GM15510 (cell line): ENCODE data around the gene KCNN1.

ENCODE experiments used
- POLR2A ChIP-seq: IDR thresholded peaks from 3 replicates; pipeline ENCODE4 v1.6.1; 2011; ENCODE audit warnings: borderline replicate concordance; ENCODE audit not compliant: insufficient read length; ENCODE audit errors: extremely low read depth

KCNN1 gene

DNA sequence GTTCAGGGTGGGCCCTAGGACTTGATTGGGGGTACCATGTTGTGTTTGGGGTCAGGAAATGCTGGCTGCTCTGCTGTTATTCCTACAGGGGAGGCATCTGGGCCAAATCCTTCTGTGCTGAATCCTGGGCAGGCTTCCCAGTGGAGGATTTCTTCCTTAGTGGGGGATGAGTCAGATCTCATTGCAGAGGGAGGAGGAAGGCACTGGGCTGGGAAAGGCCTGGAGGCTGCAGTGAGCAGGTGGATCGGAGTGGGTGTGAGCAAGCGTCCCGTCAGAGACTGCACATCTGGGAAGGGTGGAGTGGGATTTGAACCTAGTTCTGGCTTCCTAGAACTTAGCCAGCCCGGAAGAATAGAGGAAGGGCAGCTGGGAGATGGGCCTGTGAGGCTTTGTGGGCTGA is 22.6 kb upstream of the KCNN1 start:
- TF ChIP-seq POLR2A = no peak

GRCh38 chr19:17946965-17947784 is 19.7 kb upstream of the KCNN1 start:
- TF ChIP-seq POLR2A = no peak

DNA sequence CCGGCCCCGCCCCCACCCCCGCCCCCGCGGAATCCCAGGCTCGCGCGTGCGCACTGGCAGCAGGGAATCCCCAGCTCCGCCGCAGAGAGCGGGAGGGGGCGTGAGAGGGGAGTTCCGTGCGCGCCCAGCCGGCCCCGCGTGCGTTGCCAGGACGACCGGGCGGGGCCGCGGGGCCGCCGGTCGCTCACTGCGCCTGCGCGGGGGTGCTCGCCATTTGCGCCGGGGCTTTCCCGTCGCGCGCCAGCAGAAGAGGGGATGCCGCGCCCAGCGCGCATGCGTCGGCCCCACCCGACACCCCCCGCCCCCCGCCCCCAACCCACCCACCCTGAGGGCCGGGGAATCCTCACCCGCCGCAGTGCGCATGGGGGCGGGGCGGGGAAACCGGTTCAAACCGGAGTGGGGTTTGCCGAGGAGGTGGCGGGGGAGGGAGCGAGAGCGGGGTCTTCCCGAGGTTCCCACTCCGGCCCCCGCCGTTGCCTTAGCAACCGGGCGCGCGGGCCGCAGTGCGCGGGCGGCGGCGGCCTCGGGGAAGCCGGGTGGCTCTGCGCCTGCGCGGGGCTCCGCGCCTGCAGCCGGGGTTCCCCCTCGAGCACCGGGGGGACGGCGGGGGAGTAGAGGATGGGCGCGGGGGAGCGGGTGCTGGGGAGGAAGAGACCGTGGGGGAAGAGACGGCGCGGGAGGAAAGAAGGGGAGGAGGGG is 18.9 kb upstream of the KCNN1 start:
- TF ChIP-seq POLR2A = no peak

DNA sequence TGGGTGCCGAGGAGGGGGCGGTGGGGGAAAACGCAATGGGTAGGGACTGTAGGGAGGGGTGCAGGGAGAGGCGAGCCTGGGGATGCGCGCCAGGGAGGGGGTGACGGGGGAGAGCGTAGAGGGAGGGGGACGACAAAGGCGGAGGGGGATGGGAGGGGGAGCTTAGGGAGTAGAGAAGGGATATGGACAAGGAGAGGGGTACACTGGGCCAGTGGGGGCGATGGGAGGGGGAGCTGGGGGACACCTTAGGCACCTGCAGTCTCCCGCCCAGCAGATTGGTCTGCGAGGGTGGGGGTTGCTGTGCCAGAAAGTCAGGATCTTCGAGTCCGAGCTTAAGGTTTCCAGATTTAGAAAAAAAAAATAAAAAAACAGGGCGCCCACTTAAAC is 18.4 kb upstream of the KCNN1 start:
- no peak for TF ChIP-seq POLR2A

DNA sequence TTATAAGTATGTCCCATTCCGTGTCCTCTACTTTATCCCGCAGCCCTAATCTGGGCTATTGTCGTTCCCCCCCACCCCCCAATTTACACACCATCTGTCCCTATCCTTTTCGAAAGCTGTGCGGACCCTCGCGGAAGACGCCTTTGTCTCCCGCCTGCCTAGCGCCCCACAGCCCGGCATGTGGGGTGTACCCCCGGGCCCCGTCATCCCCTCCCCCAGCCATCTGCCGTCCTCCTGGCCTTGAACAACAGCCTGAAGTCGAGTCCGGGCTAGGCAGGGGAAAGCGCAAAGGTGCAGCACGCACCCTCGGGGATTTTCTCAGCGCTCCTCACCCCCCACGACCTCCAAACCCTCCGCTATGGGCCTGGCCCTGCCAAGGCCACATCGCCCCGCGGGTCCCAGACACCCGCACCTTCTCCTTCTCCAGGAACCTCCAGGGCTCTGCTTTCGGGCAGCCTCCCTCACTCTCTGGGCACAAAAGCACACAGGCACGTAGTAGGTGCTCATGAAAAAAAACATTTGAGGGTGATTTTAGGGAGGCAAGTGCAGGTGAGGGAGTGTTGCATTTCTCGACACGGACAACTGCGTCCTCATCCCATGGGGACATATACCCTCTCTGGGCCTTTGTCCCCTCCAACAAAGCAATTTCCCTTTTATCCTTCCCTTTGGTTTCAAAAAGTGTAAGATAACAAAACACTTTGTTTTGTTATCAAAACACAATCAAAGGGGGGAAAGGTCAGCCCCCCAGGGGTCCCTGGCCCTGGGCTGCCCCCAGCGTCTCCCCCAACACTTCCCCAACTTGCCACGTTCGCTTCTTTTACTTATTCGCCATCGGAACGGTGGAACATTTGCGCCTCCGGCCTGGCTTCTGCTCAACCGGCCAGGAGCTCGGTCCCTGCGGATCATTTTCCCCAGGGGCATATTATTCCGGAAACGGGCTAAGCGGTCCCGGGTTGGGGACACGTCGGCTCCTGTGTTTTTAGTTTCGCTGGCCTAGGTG is 17.7 kb upstream of the KCNN1 start:
- TF ChIP-seq POLR2A = no peak

DNA sequence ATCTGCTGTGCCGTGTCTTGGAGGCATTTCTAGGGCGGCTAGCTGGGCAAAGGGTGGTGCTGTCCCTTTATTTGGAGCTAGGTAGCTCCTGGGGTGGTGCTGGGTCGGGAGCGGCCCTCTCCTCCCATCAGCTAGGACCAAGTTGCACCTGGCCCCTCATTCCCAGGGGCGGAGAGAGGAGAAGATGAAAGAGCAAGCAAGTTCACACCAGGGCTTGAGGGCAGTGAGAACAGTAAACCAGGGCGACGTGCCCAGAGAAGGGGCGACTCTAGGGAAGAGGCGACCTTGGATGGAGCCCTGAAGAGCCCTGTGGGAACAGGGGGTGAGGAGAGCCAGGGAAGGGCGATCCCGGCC is 17.0 kb upstream of the KCNN1 start:
- no peak for TF ChIP-seq POLR2A

DNA sequence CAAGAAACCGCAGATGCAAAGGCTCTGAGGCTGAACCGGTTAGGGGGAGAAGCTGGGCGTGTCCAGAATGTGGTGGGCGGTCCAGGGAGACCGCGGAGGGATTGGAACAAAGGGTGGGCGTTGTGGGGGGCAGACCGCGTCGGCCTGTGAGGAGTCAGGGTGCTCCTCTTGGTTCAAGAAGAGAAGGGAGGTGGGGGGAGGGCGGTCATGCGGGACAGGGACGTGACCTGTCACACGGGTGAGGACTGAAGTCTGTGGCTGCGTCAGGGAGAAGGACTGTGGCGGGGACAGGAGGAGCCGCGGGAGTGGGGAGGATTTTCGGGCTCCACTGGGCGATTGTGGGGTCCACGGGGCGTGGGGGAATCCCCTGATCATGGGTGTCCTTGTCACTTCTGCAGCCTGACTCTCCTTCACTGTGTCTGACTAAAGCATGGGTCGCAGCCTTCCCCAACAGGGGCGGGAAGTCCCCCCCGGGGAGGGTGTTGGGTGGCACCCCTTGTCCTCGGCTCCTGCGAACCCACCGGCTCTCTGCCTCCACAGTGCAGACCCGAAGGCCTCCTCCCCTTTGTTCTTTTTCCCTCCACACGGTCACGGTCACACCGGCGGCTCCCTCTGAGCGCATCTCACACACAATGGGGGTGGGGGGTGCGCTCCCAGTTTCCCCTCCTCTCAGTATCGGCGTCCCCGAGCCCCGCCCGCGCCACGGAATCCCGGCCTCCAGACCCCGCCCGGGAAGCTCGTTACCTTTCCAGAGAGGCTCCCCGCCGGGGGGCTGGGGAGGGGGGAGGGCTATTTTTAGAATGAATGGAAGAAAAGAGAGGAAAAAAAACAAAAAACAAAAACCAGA is 16.4 kb upstream of the KCNN1 start:
- TF ChIP-seq POLR2A = no peak

DNA sequence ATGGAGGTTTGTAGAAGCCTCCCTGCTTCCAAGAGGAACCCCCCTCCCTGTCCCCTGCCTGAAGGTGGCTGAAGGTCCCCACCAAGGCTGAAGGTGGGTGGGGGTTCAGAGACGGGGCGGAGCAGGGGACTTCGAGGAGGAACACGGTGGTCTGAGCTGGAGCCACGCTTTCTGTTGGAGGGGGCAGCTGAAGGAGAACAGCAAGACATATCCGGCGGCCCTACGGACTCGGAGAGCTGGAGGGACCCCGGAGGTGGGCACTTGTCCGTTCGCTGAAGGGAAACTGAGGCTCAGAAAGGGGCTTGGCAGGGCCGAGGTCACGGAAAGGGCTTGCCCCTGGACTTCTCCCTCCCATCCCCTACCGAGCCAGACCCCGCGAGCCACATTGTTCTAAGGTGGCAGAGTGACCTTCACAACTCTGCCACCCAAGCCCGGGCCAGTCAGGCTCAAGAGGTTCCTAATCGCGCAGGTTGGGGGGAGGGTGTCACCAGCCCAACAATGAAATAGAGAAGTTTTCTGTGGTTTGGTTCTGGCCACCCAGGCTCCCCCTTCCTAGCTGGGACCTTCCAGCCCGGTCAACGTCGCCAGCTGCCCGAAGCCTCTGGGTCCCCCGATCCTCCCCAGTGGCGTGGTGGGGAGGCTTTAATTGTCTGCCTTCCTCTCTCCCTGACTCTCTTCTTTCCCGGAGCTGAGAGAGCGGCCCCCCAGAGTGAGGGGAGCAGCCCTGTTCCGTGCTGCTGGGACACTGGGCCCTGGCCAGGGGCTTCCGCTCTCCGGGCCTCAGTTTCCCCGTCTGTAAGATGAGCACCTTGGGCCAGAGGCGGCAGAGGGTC is 15.5 kb upstream of the KCNN1 start:
- TF ChIP-seq POLR2A = no peak

GRCh38 chr19:17951990-17952976 is 14.6 kb upstream of the KCNN1 start:
- TF ChIP-seq POLR2A = no peak

DNA sequence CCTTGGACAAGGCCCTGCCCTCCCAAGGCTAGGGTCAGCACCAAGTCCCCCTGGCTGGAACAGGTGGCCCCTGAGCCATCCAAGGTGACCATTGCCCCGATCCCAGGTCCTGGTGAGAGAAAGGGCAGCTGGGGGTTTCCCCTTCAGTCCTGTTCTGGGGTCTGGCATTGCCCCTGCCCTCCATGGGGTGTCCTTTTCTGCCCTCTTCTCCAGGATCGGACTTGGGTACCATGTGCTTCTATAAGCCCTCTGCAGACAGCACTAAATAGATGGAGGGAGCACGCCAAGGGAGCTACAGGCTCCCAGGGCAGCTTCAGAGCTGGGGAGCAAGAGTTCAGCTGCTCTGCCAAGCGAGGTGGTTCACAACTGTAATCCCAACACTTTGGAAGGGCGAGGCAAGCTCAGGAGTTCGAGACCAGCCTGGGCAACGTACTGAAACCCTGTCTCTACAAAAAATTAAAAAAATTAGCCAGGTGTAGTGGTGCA is 13.5 kb upstream of the KCNN1 start:
- no peak for TF ChIP-seq POLR2A

DNA sequence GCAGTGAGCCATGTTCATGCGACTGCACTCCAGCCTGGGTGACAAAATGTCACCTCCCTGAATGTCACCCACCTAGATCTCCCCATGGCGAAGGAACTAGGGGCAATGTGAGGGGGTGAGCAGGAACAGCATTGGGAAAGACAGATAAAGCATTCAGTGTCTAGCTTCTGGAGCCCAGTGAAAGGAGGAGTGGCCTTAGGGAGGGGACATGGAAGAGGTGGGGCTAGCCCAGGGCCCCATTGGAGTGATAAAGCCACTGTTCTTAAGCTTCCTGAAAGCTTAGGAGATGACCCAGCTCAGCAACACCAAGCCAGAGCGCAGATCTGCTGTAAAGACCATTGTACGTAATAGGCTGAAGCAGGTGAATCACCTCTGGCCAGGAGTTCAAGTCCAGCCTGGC is 13.0 kb upstream of the KCNN1 start:
- no peak for TF ChIP-seq POLR2A

DNA sequence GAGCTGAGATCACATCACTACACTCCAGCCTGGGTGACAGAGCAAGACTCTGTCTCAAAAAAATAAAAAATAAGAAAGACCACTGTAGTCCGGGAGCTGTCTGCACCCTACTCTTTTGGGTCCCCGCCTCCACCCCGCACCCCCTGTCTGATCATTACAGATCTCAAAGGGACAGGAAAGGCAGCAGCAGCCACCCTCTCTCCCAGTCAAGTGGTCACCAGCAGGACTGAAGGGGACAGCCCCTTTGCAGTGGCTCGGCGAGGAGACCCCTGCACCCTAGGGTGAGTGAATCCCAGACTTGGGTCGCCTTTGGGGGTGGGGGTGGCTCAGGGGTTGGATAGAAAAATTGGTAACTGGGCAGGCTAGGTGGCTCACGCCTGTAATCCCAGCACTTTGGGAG is 12.5 kb upstream of the KCNN1 start:
- TF ChIP-seq POLR2A = no peak
